Ascending aorta (tissue), 2 donors: ENCODE measurements around the gene HCN2. TPM values are rescaled to one million over a fixed set of nuclear protein-coding genes. Genes with fewer than 3 reads are reported as not detected.

Source experiments
- DNase-seq, 2 donors: peaks; one replicate each; pipeline ENCODE4 v3.0.0-alpha.2; 2019; ENCODE audit warnings: low spot score in 2 of 2
- H3K27ac ChIP-seq, 2 donors: fragments of 200-600 bp; sonication (generic); one replicate each; pipeline ENCODE4 v1.5.1; 2016 to 2017; ENCODE audit warnings: mild to moderate bottlenecking in 1 of 2
- H3K27me3 ChIP-seq: fragments of 200-600 bp; sonication (generic); one replicate; pipeline ENCODE4 v1.5.1; 2017
- H3K36me3 ChIP-seq, 2 donors: fragments of 200-600 bp; sonication (generic); one replicate each; pipeline ENCODE4 v1.5.1; 2016
- H3K4me1 ChIP-seq, 2 donors: fragments of 200-600 bp; sonication (generic); one replicate each; pipeline ENCODE4 v1.5.1; 2016 to 2017; ENCODE audit warnings: mild to moderate bottlenecking in 1 of 2
- H3K4me3 ChIP-seq, 2 donors: fragments of 200-600 bp; sonication (generic); one replicate each; pipeline ENCODE4 v1.5.1; 2016 to 2017; ENCODE audit warnings: mild to moderate bottlenecking in 1 of 2
- H3K9me3 ChIP-seq, 2 donors: fragments of 200-600 bp; sonication (generic); one replicate each; pipeline ENCODE4 v1.5.1; 2016
- CTCF ChIP-seq, 3 experiments: fragments of 200-600 bp in 2 of 3; fragments of 450-650 bp in 1 of 3; sonication (generic) in 2 of 3; IDR thresholded peaks; one replicate each; pipeline ENCODE4 v1.5.1; 2016 to 2019; ENCODE audit warnings: antibody characterized with exemption in 3 of 3, mild to moderate bottlenecking in 1 of 3, moderate library complexity in 1 of 3
- intact Hi-C: fragments of 100-400 bp; cut with DNase I; formaldehyde crosslinking; loops from one replicate; pipeline ENCODE4 v1.15.1; 2023
- total RNA-seq: library from RNA; depleted of rRNA; stranded (reverse); fragments of >200 nt; gene quantifications from one replicate; pipeline ENCODE4 v1.1.0, GENCODE V29; 2016

The HCN2 gene
- total RNA-seq, 1 donor from 2014 or later, result not detected

DNA sequence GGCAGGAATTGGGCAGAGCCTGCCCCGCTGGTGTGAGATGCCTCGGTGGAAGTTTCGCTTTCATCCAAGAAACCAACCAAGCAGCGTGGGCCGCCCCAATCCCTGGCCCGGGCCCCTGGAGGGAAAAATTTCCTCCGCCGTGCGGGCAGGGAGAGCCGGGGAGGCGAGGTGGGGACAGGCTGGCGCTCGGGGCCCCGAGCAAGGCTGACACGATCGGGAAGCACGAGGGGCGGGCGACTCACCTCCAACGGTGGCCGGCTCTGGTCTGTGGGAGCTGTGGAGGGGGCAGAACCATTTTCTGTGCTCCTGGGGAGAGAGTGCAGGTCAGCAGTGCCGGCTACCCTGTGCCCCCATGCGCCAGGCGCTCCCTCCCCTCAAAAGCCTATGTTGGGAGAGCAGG is 62.3 kb downstream of the HCN2 start:
- intact Hi-C loops, result no loop called here
- H3K4me3 ChIP-seq, result no peak overlapping the region
- no peak for TF ChIP-seq CTCF (IDR thresholded peaks at IDR 0.05)
- no peak overlapping the region for H3K27ac ChIP-seq
- no peaks in the 10 kb centered on the region for H3K4me1 ChIP-seq
- DNase-seq, result no peak
- no peaks in the 10 kb centered on the region for H3K9me3 ChIP-seq
- H3K27me3 ChIP-seq, result no peaks in the 10 kb centered on the region
- H3K36me3 ChIP-seq, result peaks cover 69 to 75% of the 10 kb centered on the region in 2 donors

GRCh38 chr19:652467-653389 is 63.0 kb downstream of the HCN2 start:
- H3K36me3 ChIP-seq, result peaks cover 62 to 67% of the 10 kb centered on the region in 2 donors

GRCh38 chr19:653425-653824 is 63.7 kb downstream of the HCN2 start:
- peaks cover 55 to 60% of the 10 kb centered on the region in 2 donors for H3K36me3 ChIP-seq
- no peak overlapping the region for H3K4me3 ChIP-seq
- no peak for DNase-seq
- intact Hi-C loops, result no loop called here
- no peak overlapping the region for H3K27ac ChIP-seq
- H3K27me3 ChIP-seq, result no peaks in the 10 kb centered on the region
- H3K4me1 ChIP-seq, result no peaks in the 10 kb centered on the region
- TF ChIP-seq CTCF (IDR thresholded peaks at IDR 0.05), result no peak
- H3K9me3 ChIP-seq, result no peaks in the 10 kb centered on the region

More at GRCh38 chr19:652467-653389, 63.0 kb downstream of the HCN2 start:
- TF ChIP-seq CTCF (IDR thresholded peaks at IDR 0.05), result no peak
- DNase-seq, result no peak
- Histone ChIP-seq H3K9me3 (no peaks in the 10 kb centered on the region), H3K4me3 (no peak overlapping the region), H3K27me3 (no peaks in the 10 kb centered on the region), H3K4me1 (no peaks in the 10 kb centered on the region), H3K27ac (no peak overlapping the region)
- intact Hi-C loops, result no loop called here

DNA sequence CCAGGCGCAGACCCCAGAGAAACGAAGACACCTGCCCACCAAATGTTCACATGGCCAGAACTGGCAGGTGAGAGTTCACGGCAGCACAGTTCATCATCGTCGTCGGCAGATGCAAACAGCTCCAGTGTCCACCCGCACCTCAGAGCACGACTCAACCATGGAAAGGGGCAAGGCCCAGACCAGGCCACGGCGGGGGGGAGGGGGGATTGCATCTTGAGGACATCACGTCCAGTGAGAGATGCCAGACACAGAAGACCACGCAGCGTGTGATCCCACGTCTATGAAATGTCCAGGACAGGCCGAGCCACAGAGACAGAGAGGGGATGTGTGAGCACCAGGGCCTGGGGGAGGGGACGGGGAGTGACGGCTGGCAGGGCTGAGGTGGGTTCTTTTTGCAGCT is 66.0 kb downstream of the HCN2 start:
- H3K4me1 ChIP-seq, result peaks cover 0 to 7% of the 10 kb centered on the region in 2 donors
- no peaks in the 10 kb centered on the region for H3K27me3 ChIP-seq
- DNase-seq, result no peak
- intact Hi-C loops, result no loop called here
- H3K4me3 ChIP-seq, result no peak overlapping the region
- no peak overlapping the region for H3K27ac ChIP-seq
- TF ChIP-seq CTCF (IDR thresholded peaks at IDR 0.05), result no peak
- no peaks in the 10 kb centered on the region for H3K9me3 ChIP-seq
- H3K36me3 ChIP-seq, result peaks cover 32 to 41% of the 10 kb centered on the region in 2 donors

- Histone ChIP-seq H3K36me3 (peaks cover 20 to 28% of the 10 kb centered on the region in 2 donors), H3K27me3 (no peaks in the 10 kb centered on the region), H3K4me1 (peaks cover 10 to 19% of the 10 kb centered on the region in 2 donors), H3K4me3 (no peak overlapping the region), H3K9me3 (no peaks in the 10 kb centered on the region), H3K27ac (no peak overlapping the region)
- DNase-seq, result no peak
- TF ChIP-seq CTCF (IDR thresholded peaks at IDR 0.05), result no peak
- intact Hi-C loops, result no loop called here
These were observed 67.3 kb downstream of the HCN2 start for GRCh38 chr19:656751-657559.
